ENCODE measurements around the gene SYNDIG1.

- TF ChIP-seq CTCF (IDR thresholded peaks at IDR 0.05) (no peak), POLR2A (IDR thresholded peaks at IDR 0.05) (no peak)
Observed at GRCh38 chr20:24488800-24489175, 19.4 kb downstream of the SYNDIG1 start.
